GM19035 (cell line): Measurements from ENCODE around the gene RIC8A.

Experiments
- ATAC-seq: cut with Tn5 transposase; IDR thresholded peaks from one replicate; pipeline ENCODE4 v1.9.1; 2021; ENCODE audit not compliant: unreplicated experiment

Gene RIC8A

GRCh38 chr11:240315-240714 is 32.8 kb downstream of the RIC8A start:
- ATAC-seq, result no peak

GRCh38 chr11:241634-242033 is 34.1 kb downstream of the RIC8A start:
- no peak for ATAC-seq

GRCh38 chr11:244376-244775 is 36.9 kb downstream of the RIC8A start:
- no peak for ATAC-seq

- no peak for ATAC-seq
Observed at GRCh38 chr11:249062-249461, 41.6 kb downstream of the RIC8A start.

- no peak for ATAC-seq
Observed at GRCh38 chr11:250274-250673, 42.8 kb downstream of the RIC8A start.

- no peak for ATAC-seq
Observed at GRCh38 chr11:250740-251299, 43.3 kb downstream of the RIC8A start.

DNA sequence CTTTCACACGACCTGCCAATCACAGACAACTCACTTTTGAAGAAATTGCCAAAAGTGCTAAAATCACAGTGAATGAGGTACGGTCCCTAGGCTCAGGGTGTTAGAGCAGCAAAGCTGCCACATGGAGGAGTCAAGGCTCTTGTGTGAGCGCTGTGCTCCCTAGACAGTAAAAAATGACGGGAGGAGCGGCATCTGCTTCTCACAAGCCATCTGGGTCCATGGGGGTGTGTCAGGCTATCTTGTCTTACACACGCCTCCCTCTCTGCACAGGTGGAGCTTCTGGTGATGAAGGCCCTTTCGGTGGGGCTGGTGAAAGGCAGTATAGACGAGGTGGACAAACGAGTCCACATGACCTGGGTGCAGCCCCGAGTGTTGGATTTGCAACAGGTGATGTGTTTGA is 44.0 kb downstream of the RIC8A start:
- ATAC-seq, result no peak

DNA sequence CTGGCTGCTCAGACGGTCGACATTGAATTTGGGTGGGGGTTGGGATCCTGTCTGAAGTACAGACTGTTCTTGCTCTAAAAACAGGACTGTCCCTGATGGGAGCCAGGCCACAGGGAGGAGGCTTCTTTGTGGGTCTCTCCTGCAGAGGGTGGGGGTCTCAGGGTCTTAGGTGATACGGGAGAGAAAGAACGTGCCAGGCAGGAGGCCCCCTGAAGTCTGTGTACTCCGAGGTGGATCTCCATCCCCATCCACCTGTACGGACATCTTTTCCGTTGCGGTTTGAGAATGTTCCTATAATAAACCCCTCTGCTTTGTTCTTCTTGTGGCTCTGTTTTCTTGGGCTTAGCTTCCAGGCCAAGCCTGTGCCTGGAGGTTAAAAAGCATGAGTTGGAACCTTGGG is 45.2 kb downstream of the RIC8A start:
- ATAC-seq, result no peak

- ATAC-seq, result no peak
Observed at GRCh38 chr11:253160-253885, 45.8 kb downstream of the RIC8A start.

DNA sequence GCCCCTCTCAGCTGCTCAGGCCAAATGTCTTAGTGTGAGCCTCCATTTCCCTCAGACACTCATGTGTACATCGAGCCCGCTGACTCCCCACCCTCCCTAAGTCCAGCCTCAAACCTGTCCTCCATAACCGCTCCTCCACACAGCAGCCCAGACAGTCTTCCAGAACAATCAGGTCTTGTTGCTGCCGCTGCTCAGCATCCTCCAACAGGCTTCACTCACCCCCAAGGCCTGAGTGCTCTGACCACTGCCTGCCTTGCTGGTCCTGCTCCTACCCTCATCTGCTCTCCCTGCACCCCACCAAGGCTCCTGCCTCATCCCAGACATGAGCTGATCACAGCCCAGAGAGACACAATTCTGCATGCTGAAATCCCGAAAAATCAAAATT is 46.4 kb downstream of the RIC8A start:
- no peak for ATAC-seq

GRCh38 chr11:255176-255575 is 47.7 kb downstream of the RIC8A start:
- no peak for ATAC-seq

- ATAC-seq, result no peak
Observed at GRCh38 chr11:255816-256215, 48.3 kb downstream of the RIC8A start.

DNA sequence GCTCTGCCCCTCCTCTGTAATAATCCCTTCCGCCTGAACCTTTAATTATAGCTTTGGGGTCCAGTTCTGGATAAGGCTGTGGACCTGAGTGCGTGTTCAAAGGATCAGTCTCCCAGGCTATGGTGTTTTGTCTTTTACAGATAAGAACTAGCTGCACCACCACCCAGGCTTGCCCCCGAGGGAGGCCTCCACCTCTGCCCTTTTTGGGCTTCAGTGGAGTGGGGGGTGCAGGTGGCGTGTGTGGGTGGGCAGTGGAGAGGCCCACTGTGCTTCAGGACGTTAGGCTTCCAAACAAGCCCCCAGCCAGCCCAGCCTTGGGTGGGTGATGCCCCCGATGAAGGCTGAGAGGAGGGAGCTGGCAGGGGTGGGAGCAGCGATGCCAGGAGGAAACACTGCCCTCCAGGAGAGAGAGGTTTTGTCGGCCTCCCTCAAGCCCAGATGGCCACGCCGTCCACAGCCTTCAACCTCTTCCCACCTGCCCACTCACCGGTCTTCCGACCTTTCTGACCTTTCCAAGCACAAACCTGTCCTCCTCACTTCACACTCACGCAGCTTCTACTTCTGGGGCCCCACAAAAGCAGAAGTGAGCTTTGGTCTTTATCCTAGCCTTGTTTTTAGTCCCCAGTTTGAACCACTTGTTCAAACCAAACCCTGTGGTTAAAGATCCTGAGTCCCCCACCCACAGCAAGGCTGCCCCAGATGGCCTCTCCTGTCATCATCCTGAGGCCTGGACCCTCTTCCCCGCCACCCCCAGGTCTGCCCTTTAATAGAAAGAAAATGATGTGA is 49.6 kb downstream of the RIC8A start:
- no peak for ATAC-seq

- ATAC-seq, result no peak
Observed at GRCh38 chr11:257766-258493, 50.4 kb downstream of the RIC8A start.

DNA sequence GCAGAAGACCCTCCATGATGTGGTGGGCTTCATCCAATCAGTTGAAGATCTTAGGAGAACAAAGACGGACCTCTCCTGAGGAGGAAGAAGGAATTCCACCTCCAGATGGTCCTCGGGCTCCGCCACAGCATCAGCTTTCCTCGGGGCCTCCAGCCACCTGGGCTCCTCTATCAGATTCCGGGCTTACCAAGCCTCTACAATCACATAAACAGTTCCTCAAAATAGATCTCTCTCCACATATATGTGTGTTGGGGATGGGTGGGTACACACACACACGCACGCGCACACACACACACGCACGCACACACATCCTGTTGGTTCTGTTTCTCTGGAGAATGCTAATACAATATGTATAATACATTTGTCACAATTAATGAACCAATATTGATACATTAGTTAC is 51.9 kb downstream of the RIC8A start:
- ATAC-seq, result no peak

DNA sequence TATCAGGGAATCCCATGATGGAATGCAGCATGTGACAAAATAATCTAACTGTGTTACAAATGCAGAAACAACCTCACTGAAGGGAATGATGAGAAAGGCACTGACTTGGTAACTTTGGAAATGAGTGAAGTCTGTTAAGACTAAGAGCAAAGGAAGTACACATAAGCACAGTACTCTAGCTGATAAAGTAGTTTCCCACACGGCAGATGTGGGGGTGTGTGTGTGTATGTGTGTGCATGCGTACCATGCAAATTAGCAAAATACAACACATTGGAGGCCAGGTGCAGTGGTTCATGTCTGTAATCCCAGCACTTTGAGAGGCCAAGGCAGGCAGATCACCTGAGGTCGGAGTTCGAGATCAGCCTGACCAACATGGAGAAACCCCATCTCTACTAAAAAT is 54.1 kb downstream of the RIC8A start:
- ATAC-seq, result no peak
